ENCODE results near the gene RASA3.

The RASA3 gene

DNA sequence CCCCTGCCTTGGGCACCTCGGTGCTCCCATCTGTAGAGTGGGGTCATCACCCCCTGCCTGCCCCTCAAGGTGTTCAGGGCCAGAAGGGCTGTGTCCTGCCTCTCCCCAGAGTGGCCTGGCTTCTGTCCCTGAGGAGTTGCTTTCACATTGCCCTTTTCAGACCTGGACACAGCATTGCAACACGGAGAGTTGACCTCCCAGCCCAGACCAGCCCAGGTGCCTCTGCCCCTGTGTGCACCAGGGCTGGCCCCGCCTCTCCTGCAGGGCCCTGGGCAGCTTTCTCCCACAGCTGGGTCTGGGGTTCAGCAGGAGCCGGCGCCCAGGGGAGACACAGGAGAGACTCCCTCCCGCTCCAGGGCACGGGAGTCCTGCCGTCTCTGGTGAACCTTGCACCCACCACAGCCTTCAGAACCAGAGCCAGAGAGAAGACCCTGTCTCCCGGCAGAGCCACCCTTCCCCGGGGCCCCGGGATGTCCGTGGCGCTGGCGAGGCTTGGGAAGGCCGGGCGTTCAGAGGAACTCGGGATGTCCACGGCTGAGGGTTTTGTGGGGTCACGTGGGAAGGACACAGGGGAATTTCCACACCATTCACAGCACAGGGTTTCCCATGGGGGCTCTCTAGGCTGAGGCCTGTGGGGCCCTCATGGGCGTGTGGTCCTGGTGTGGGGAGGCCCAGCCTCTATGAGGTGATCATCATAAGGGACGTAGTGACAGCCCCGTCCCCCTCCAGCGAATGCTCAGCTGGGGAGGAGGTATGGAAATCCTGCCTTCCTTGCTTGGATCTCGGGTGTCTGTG lies 181.8 kb downstream of the RASA3 start:
- no peak overlapping the region for H3K4me3 ChIP-seq (ENCODE audit: insufficient read depth, low read depth, low read length)
- H3K27me3 ChIP-seq (ENCODE audit: control insufficient read depth, insufficient read depth, low read length, poor library complexity, severe bottlenecking) = no peaks in the 10 kb centered on the region
- H3K36me3 ChIP-seq (ENCODE audit: control insufficient read depth, insufficient read depth, low read length) = no peaks in the 10 kb centered on the region
- no peaks in the 10 kb centered on the region for H3K9me3 ChIP-seq (ENCODE audit: control insufficient read depth, low read length)
- no peak overlapping the region for H3K27ac ChIP-seq (ENCODE audit: insufficient read depth, low read depth, low read length, poor library complexity, severe bottlenecking)
- H3K4me1 ChIP-seq (ENCODE audit: control insufficient read depth, insufficient read depth, low read length) = no peaks in the 10 kb centered on the region
- WGBS, 2 experiments = 83 to 84% methylated on average over 24 of the region's 24 CpGs

DNA sequence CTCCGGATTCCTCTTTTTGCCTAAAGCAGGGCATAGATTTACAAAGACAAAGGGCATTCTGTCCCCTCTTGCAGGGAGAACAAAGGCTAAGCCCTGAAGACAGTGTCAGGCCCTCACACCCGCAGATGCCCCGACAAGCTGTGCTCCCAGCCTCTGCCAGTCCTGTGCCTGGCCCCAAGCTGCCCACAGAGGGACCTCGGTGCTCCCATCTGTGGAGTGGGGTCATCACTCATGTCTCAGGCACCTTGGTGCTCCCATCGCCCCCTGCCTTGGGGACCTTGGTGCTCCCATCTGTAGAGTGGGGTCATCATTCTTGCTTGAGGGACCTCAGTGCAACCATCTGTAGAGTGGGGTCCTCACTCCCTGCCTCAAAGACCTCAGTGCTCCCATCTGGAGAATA lies 182.9 kb downstream of the RASA3 start:
- H3K27ac ChIP-seq (ENCODE audit: insufficient read depth, low read depth, low read length, poor library complexity, severe bottlenecking) = no peak overlapping the region
- WGBS, 2 experiments = 85 to 91% methylated on average over 5 of the region's 5 CpGs
- no peaks in the 10 kb centered on the region for H3K27me3 ChIP-seq (ENCODE audit: control insufficient read depth, insufficient read depth, low read length, poor library complexity, severe bottlenecking)
- H3K4me1 ChIP-seq (ENCODE audit: control insufficient read depth, insufficient read depth, low read length) = no peaks in the 10 kb centered on the region
- H3K4me3 ChIP-seq (ENCODE audit: insufficient read depth, low read depth, low read length) = no peak overlapping the region
- H3K9me3 ChIP-seq (ENCODE audit: control insufficient read depth, low read length) = no peaks in the 10 kb centered on the region
- no peaks in the 10 kb centered on the region for H3K36me3 ChIP-seq (ENCODE audit: control insufficient read depth, insufficient read depth, low read length)

DNA sequence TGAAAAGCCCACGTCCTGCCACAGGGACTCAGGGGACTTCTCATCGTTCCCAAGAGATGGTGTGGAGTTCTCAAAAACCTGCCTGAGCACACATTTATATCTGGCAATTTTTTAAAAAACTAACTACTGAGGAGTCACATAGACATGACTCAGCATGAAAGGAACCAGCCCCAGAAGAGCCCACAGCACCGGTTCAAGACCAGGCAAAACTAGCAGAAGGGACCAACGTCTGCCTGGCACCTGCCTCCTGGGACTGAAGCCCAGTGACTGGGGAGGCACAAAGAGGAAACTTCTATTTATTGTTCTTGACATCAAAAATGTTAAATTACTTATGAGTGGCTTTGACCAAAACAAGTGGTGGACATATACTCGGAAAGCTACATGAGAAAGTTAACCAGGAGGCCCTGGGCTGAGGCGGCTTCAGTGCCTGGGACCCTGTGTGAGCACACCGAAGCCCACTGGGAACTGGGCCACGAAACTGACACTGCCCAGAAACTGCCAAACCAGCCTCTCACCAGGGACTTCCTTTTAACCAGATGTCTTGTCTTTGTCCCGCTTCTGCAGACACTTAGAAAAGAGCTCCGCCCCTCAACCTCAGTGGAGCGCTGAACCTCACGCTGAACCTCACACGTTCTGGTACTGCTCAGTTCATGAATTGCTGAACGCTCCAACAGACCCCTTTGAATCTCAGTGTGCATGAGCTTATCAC lies 184.2 kb downstream of the RASA3 start:
- H3K27me3 ChIP-seq (ENCODE audit: control insufficient read depth, insufficient read depth, low read length, poor library complexity, severe bottlenecking) = no peaks in the 10 kb centered on the region
- no peaks in the 10 kb centered on the region for H3K9me3 ChIP-seq (ENCODE audit: control insufficient read depth, low read length)
- no peak overlapping the region for H3K4me3 ChIP-seq (ENCODE audit: insufficient read depth, low read depth, low read length)
- H3K4me1 ChIP-seq (ENCODE audit: control insufficient read depth, insufficient read depth, low read length) = no peaks in the 10 kb centered on the region
- WGBS, 2 experiments = 92% methylated on average over 14 of the region's 14 CpGs
- no peaks in the 10 kb centered on the region for H3K36me3 ChIP-seq (ENCODE audit: control insufficient read depth, insufficient read depth, low read length)
- H3K27ac ChIP-seq (ENCODE audit: insufficient read depth, low read depth, low read length, poor library complexity, severe bottlenecking) = no peak overlapping the region

DNA sequence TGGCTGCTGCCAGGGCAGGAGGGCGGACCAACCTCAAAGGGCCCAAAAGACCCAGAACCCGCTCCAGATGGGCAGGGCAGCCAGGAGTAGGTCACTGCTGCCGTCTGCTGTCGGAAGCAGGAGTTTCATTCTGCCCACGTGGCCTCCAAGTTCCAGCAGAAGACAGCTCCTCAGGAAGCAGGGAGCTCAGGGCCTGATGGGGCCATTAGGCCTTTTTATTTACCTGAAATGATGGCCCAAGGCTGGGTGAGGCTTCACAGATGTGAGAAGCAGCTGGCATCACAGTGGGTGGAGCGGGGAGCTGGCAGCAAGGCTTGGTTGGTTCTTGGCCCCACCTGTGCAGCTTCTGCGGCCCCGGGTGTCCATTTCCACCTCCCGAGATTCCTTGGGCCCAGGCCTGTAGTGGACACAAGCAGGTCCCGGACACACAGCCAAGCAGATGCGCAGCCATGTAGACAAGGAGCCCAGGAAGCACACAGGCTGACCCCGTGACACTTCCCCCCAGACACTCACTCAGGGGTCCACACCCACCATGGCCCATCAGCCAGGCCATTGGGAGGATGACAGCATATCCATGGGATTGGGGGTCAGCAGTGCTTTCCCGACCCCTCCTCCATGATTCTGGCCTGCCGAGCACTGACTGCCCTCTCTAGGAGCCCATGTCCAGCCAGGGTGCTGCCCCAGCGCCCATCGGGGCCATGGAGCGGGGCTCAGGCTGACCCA lies 185.0 kb downstream of the RASA3 start:
- 86 to 87% methylated on average over 17 of the region's 17 CpGs for WGBS, 2 experiments
- no peak overlapping the region for H3K27ac ChIP-seq (ENCODE audit: insufficient read depth, low read depth, low read length, poor library complexity, severe bottlenecking)
- no peaks in the 10 kb centered on the region for H3K4me1 ChIP-seq (ENCODE audit: control insufficient read depth, insufficient read depth, low read length)
- H3K27me3 ChIP-seq (ENCODE audit: control insufficient read depth, insufficient read depth, low read length, poor library complexity, severe bottlenecking) = no peaks in the 10 kb centered on the region
- H3K36me3 ChIP-seq (ENCODE audit: control insufficient read depth, insufficient read depth, low read length) = no peaks in the 10 kb centered on the region
- H3K9me3 ChIP-seq (ENCODE audit: control insufficient read depth, low read length) = no peaks in the 10 kb centered on the region
- no peak overlapping the region for H3K4me3 ChIP-seq (ENCODE audit: insufficient read depth, low read depth, low read length)

DNA sequence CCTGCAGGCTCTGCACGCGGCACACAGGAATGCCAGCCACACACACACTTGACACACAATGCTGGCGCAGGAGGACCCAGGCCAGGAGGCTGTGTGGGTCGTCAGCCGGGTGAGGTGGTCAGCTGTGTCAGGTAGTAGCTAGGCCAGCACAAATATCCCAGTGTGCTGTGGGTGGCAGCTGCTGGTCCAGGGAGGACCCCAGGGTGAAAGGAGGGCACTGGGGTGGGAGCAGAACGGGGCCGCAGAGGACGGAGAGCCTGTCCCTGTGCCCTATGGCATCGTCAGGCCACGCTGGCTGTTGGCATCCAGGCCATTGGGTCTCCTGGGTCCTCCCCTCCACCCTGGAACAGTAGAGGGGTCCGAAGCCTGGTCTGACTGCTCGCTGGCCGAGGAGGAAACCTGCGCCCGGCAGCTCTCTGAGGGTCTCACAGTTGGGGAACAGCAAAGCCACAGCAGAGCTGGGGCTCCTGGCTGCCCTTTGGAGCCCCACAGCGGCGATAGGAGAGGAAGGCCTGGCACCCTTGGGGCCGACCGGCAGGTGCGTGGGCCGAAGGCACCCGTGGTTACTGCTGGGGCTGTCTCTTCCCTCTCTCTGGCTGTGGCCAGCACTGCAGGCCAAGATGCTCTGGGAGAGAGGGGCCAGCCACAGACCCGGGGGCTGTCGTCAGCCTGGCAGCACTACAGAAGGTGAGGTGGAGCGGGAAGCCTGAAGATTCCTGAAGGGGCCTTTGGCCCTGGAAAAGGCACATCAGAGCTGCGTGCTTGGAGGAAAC lies 185.8 kb downstream of the RASA3 start:
- Histone ChIP-seq H3K27ac (ENCODE audit: insufficient read depth, low read depth, low read length, poor library complexity, severe bottlenecking) (no peak overlapping the region), H3K4me3 (ENCODE audit: insufficient read depth, low read depth, low read length) (no peak overlapping the region), H3K9me3 (ENCODE audit: control insufficient read depth, low read length) (no peaks in the 10 kb centered on the region), H3K27me3 (ENCODE audit: control insufficient read depth, insufficient read depth, low read length, poor library complexity, severe bottlenecking) (no peaks in the 10 kb centered on the region), H3K4me1 (ENCODE audit: control insufficient read depth, insufficient read depth, low read length) (no peaks in the 10 kb centered on the region), H3K36me3 (ENCODE audit: control insufficient read depth, insufficient read depth, low read length) (no peaks in the 10 kb centered on the region)
- 94 to 95% methylated on average over 26 of the region's 26 CpGs for WGBS, 2 experiments

DNA sequence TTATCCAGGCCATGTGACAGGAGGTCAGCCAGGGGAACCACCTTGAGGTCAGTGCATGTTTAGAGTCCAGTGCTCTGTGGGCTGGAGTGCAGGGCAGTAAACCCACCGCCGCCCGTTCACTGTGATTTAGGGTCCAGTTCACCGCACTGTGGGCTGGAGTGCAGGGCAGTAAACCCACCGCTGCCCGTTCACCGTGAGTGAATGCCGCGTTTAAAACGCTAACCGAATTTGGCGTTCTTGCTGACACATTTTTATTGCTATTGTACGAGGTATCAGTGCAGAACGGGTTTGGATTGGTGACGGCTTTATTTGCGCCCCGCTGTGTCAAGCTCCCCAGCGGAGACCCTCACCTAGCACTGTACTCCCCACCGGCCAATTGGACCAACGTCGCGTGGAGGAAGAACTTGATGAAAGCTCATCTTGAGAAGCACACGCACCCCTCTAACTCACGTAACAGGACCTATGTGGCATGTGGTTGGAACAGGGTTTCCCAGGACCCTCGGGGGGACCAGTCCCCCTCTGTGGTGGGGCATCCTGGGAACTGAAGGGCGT lies 186.5 kb downstream of the RASA3 start:
- Histone ChIP-seq H3K4me3 (ENCODE audit: insufficient read depth, low read depth, low read length) (no peak overlapping the region), H3K27ac (ENCODE audit: insufficient read depth, low read depth, low read length, poor library complexity, severe bottlenecking) (no peak overlapping the region), H3K4me1 (ENCODE audit: control insufficient read depth, insufficient read depth, low read length) (no peaks in the 10 kb centered on the region), H3K9me3 (ENCODE audit: control insufficient read depth, low read length) (no peaks in the 10 kb centered on the region), H3K27me3 (ENCODE audit: control insufficient read depth, insufficient read depth, low read length, poor library complexity, severe bottlenecking) (no peaks in the 10 kb centered on the region), H3K36me3 (ENCODE audit: control insufficient read depth, insufficient read depth, low read length) (no peaks in the 10 kb centered on the region)
- WGBS, 2 experiments = 94 to 96% methylated on average over 26 of the region's 26 CpGs

DNA sequence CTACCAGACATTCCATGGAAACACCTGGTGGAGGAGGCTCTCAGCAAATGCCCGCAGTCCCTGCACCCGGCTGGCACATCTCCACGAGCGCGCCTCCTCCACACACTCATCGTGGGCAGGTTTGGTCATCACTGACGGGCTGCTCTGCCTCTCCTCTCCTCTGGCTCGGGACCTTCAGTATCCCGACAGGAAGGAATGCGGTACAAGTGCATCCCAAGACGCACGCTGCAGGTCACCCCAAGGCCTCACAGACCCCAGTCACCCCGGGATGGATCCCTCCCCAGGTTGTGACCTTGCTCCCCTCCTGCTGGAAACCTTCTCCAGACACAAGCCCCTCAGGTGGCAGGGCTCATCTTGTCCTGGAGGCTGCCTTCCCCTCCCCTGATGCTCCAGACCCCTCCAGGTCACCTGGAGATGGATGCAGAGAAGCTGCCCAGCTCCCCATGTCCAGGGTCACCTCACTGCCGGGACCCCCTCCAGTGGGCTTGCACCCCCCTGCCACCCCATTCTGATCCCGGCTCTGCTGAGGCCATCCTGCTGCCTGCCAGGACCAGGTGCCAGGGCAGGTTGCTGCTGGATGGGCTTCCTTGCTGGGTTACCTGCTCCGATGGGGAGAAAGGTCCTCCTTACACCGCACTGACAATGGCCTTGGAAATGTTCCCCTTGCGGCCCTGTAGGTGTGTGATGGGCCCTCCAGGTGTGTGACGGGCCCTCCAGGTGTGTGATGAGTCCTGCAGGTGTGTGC lies 188.4 kb downstream of the RASA3 start:
- WGBS, 2 experiments = 92% methylated on average over 19 of the region's 19 CpGs
- H3K27me3 ChIP-seq (ENCODE audit: control insufficient read depth, insufficient read depth, low read length, poor library complexity, severe bottlenecking) = no peaks in the 10 kb centered on the region
- H3K36me3 ChIP-seq (ENCODE audit: control insufficient read depth, insufficient read depth, low read length) = no peaks in the 10 kb centered on the region
- no peak overlapping the region for H3K27ac ChIP-seq (ENCODE audit: insufficient read depth, low read depth, low read length, poor library complexity, severe bottlenecking)
- no peaks in the 10 kb centered on the region for H3K4me1 ChIP-seq (ENCODE audit: control insufficient read depth, insufficient read depth, low read length)
- H3K4me3 ChIP-seq (ENCODE audit: insufficient read depth, low read depth, low read length) = no peak overlapping the region
- no peaks in the 10 kb centered on the region for H3K9me3 ChIP-seq (ENCODE audit: control insufficient read depth, low read length)

DNA sequence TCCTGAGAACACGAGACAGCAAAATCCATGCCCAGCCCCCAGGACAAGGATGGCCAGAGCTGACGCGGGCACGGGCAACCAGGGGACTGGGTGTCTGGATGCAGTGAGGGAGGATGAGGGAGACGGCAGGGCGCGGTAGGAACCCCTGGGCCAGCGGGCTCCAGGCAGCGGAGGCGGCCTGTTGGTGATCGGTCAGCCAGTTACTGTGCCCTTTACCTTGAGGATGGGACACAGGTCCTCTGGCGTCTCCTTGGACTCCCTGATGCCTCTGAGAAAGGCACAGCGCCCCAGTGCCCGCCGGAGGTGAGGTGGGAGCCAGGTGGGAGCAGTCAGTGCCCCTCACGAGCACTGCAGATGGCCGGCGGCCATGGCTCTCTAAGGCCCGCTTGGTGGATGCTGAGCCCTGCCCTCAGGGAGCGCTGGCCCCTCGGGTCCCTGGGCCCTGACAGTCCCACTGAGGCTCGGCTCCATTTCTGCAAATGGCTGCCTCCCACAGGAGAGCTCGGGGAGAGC lies 189.8 kb downstream of the RASA3 start:
- no peaks in the 10 kb centered on the region for H3K9me3 ChIP-seq (ENCODE audit: control insufficient read depth, low read length)
- no peaks in the 10 kb centered on the region for H3K27me3 ChIP-seq (ENCODE audit: control insufficient read depth, insufficient read depth, low read length, poor library complexity, severe bottlenecking)
- WGBS, 2 experiments = 96% methylated on average over 23 of the region's 23 CpGs
- no peak overlapping the region for H3K4me3 ChIP-seq (ENCODE audit: insufficient read depth, low read depth, low read length)
- no peaks in the 10 kb centered on the region for H3K36me3 ChIP-seq (ENCODE audit: control insufficient read depth, insufficient read depth, low read length)
- peaks cover 11% of the 10 kb centered on the region for H3K4me1 ChIP-seq (ENCODE audit: control insufficient read depth, insufficient read depth, low read length)
- no peak overlapping the region for H3K27ac ChIP-seq (ENCODE audit: insufficient read depth, low read depth, low read length, poor library complexity, severe bottlenecking)

DNA sequence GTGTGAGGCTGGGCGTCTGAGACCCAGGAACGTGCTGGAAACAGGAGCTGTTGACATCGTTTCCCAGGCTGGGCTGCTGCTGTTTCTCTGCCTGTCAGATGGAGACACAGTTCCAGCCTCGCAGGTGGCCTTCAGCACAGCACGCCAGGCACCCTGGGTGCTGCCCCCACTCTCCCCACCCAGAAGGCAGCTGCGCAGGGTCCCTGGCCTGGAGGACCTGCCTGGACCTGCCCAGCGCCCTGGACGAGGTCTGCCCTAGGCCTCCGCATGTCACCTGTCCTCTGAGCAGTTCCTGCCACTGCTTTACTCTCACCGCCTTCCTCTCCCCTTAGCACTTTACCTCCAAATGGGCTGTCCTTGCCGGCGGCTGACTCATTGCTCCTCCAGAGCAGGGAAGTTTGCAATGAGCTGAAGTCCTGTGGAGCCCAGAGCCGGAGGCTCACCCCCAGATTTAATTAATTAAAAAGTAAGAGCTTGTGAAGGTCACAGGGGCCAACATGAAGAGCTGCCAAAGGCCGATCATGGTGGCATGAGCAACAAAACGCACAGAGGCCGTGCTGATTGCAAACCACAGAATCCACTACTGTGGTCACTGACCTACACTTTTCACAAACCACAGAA lies 190.7 kb downstream of the RASA3 start:
- Histone ChIP-seq H3K4me1 (ENCODE audit: control insufficient read depth, insufficient read depth, low read length) (peaks cover 11% of the 10 kb centered on the region), H3K27me3 (ENCODE audit: control insufficient read depth, insufficient read depth, low read length, poor library complexity, severe bottlenecking) (no peaks in the 10 kb centered on the region), H3K4me3 (ENCODE audit: insufficient read depth, low read depth, low read length) (no peak overlapping the region), H3K9me3 (ENCODE audit: control insufficient read depth, low read length) (no peaks in the 10 kb centered on the region), H3K36me3 (ENCODE audit: control insufficient read depth, insufficient read depth, low read length) (no peaks in the 10 kb centered on the region), H3K27ac (ENCODE audit: insufficient read depth, low read depth, low read length, poor library complexity, severe bottlenecking) (no peak overlapping the region)
- 91 to 93% methylated on average over 16 of the region's 16 CpGs for WGBS, 2 experiments
